Measurements from ENCODE around the gene CXCR6. TPM values are rescaled to one million over a fixed set of nuclear protein-coding genes. Genes with fewer than 3 reads are reported as not detected.

CXCR6 gene
- total and polyA plus RNA-seq, 9 donors = 0.20 to 3.5 (median 0.55) TPM

GRCh38 chr3:45908761-45909160 lies 34.5 kb upstream of the CXCR6 start:
- no peak for DNase-seq
- intact Hi-C loops (cut with DNase I) = no loop called here
- no peaks in the 10 kb centered on the region for H3K4me1 ChIP-seq (ENCODE audit: insufficient read depth)
- H3K4me3 ChIP-seq = no peak overlapping the region
- no peaks in the 10 kb centered on the region for H3K27me3 ChIP-seq
- H3K36me3 ChIP-seq = no peaks in the 10 kb centered on the region
- no peak overlapping the region for H3K27ac ChIP-seq
- H3K9me3 ChIP-seq = no peaks in the 10 kb centered on the region
- 86 to 89% (median 88%) methylated on average over 7 of the region's 7 CpGs for WGBS, 3 donors
- no peak for TF ChIP-seq EP300 (IDR thresholded peaks at IDR 0.05)
- no peak for TF ChIP-seq POLR2A (IDR thresholded peaks at IDR 0.05)
- TF ChIP-seq CTCF (IDR thresholded peaks at IDR 0.05) = no peak

- Histone ChIP-seq H3K9me3 (no peaks in the 10 kb centered on the region), H3K4me1 (ENCODE audit: insufficient read depth) (no peaks in the 10 kb centered on the region), H3K4me3 (no peak overlapping the region), H3K27me3 (no peaks in the 10 kb centered on the region), H3K27ac (no peak overlapping the region), H3K36me3 (no peaks in the 10 kb centered on the region)
- intact Hi-C loops (cut with DNase I) = no loop called here
- no peak for DNase-seq
- no peak for TF ChIP-seq CTCF (IDR thresholded peaks at IDR 0.05)
- TF ChIP-seq EP300 (IDR thresholded peaks at IDR 0.05) = no peak
- TF ChIP-seq POLR2A (IDR thresholded peaks at IDR 0.05) = no peak
- WGBS, 3 donors = 88% methylated on average over 6 of the region's 6 CpGs
Measured at GRCh38 chr3:45909542-45909941, 33.7 kb upstream of the CXCR6 start.

GRCh38 chr3:45910892-45911291 lies 32.4 kb upstream of the CXCR6 start:
- TF ChIP-seq POLR2A (IDR thresholded peaks at IDR 0.05) = no peak
- no peak for TF ChIP-seq CTCF (IDR thresholded peaks at IDR 0.05)
- WGBS, 3 donors = 70 to 75% (median 73%) methylated on average over 4 of the region's 4 CpGs
- no peaks in the 10 kb centered on the region for H3K27me3 ChIP-seq
- no peak overlapping the region for H3K27ac ChIP-seq
- no peaks in the 10 kb centered on the region for H3K9me3 ChIP-seq
- no peaks in the 10 kb centered on the region for H3K4me1 ChIP-seq (ENCODE audit: insufficient read depth)
- no peak for DNase-seq
- H3K4me3 ChIP-seq = no peak overlapping the region
- H3K36me3 ChIP-seq = no peaks in the 10 kb centered on the region
- intact Hi-C loops (cut with DNase I) = no loop called here

GRCh38 chr3:45911511-45912226 lies 31.6 kb upstream of the CXCR6 start:
- Histone ChIP-seq H3K27ac (no peak overlapping the region), H3K4me1 (ENCODE audit: insufficient read depth) (no peaks in the 10 kb centered on the region), H3K4me3 (no peak overlapping the region), H3K36me3 (no peaks in the 10 kb centered on the region), H3K27me3 (no peaks in the 10 kb centered on the region), H3K9me3 (no peaks in the 10 kb centered on the region)
- no peak for TF ChIP-seq CTCF (IDR thresholded peaks at IDR 0.05)
- TF ChIP-seq POLR2A (IDR thresholded peaks at IDR 0.05) = no peak
- no peak for TF ChIP-seq EP300 (IDR thresholded peaks at IDR 0.05)
- intact Hi-C loops (cut with DNase I) = no loop called here
- whole genome bisulfite sequencing, 3 donors = 91 to 93% (median 93%) methylated on average over 11 of the region's 11 CpGs
- DNase-seq = no peak
